ENCODE data around the gene ZBTB17. TPM values are rescaled to one million over a fixed set of nuclear protein-coding genes. Genes with fewer than 3 reads are reported as not detected.
"Not testable (repeated sequence)": the region's sequence is repeated elsewhere in the genome, so short reads cannot be mapped to it uniquely, and the experiment has no call there.

ZBTB17 gene
- 10 to 100 TPM; 31.6 to 38.7 TPM for total RNA-seq
- long read RNA-seq, donor 1, partial matches to known transcripts: 7 of 16 reads
- long read RNA-seq, donor 1, other reads (novel, unspliced or antisense): 7 of 16 reads
- long read RNA-seq, donor 2, transcript ZBTB17-202 (16 exons, 2,745 nt): major isoform, 26 of 76 reads
- long read RNA-seq, donor 2, partial matches to known transcripts: 17 of 76 reads
- long read RNA-seq, donor 2, other reads (novel, unspliced or antisense): 27 of 76 reads

- intact Hi-C loops (cut with DNase I): no loop called here
- DNase-seq (ENCODE audit: low spot score): peak; percentile 99
Measured at GRCh38 chr1:15975805-15976680, at the start of gene ZBTB17. Gene ZBTB17, minus strand, starts transcription at chr1:15976101. Its CDS starts 27,606 bp downstream, at chr1:15948495.

GRCh38 chr1:16023050-16023653 is 47.3 kb upstream of the ZBTB17 start:
- no peak for DNase-seq (ENCODE audit: low spot score)
- intact Hi-C loops (cut with DNase I): no loop called here

GRCh38 chr1:16022393-16022792 is 46.5 kb upstream of the ZBTB17 start:
- intact Hi-C loops (cut with DNase I): no loop called here
- no peak for DNase-seq (ENCODE audit: low spot score)

GRCh38 chr1:16021681-16022080 is 45.8 kb upstream of the ZBTB17 start, which contains the start of gene CLCNKA:
Gene CLCNKA, plus strand, starts transcription at chr1:16022036. Its CDS starts 584 bp downstream, at chr1:16022620.
- no peak for DNase-seq (ENCODE audit: low spot score)
- intact Hi-C loops (cut with DNase I): no loop called here

GRCh38 chr1:16020878-16021277 is 45.0 kb upstream of the ZBTB17 start:
- intact Hi-C loops (cut with DNase I); DNase-seq (ENCODE audit: low spot score): not testable (repeated sequence)

GRCh38 chr1:16020325-16020724 is 44.4 kb upstream of the ZBTB17 start:
- intact Hi-C loops (cut with DNase I): no loop called here

GRCh38 chr1:16019644-16020277 is 43.9 kb upstream of the ZBTB17 start:
- intact Hi-C loops (cut with DNase I): no loop called here
- no peak for DNase-seq (ENCODE audit: low spot score)

More at GRCh38 chr1:16020325-16020724, 44.4 kb upstream of the ZBTB17 start:
- no peak for DNase-seq (ENCODE audit: low spot score)

GRCh38 chr1:16018749-16019643 is 43.1 kb upstream of the ZBTB17 start:
- DNase-seq (ENCODE audit: low spot score): no peak
- intact Hi-C loops (cut with DNase I): no loop called here

- intact Hi-C loops (cut with DNase I): no loop called here
- DNase-seq (ENCODE audit: low spot score): no peak
Measured at GRCh38 chr1:16018308-16018707, 42.4 kb upstream of the ZBTB17 start.

- peak; percentile 96 for DNase-seq (ENCODE audit: low spot score)
- intact Hi-C loops (cut with DNase I): no loop called here
Measured at GRCh38 chr1:16017461-16018303, 41.8 kb upstream of the ZBTB17 start, which contains the start of gene HSPB7. Gene HSPB7, minus strand, starts transcription at chr1:16018043. Its CDS starts 80 bp downstream, at chr1:16017963.

- intact Hi-C loops (cut with DNase I): no loop called here
Measured at GRCh38 chr1:16017076-16017460, 41.2 kb upstream of the ZBTB17 start.

GRCh38 chr1:16015960-16016901 is 40.3 kb upstream of the ZBTB17 start:
- intact Hi-C loops (cut with DNase I): no loop called here
- DNase-seq (ENCODE audit: low spot score): no peak

More at GRCh38 chr1:16017076-16017460, 41.2 kb upstream of the ZBTB17 start:
- no peak for DNase-seq (ENCODE audit: low spot score)

- intact Hi-C loops (cut with DNase I): no loop called here
- DNase-seq (ENCODE audit: low spot score): no peak
Measured at GRCh38 chr1:16015491-16015890, 39.6 kb upstream of the ZBTB17 start.

- intact Hi-C loops (cut with DNase I): no loop called here
- no peak for DNase-seq (ENCODE audit: low spot score)
Measured at GRCh38 chr1:16014509-16015482, 38.9 kb upstream of the ZBTB17 start.

GRCh38 chr1:16013908-16014258 is 38.0 kb upstream of the ZBTB17 start:
- intact Hi-C loops (cut with DNase I): no loop called here
- DNase-seq (ENCODE audit: low spot score): no peak

Measured in posterior vena cava (tissue), 2 donors.